ENCODE measurements around the gene IZUMO1.
"Not testable (repeated sequence)": the region's sequence is repeated elsewhere in the genome, so short reads cannot be mapped to it uniquely, and the experiment has no call there.

Gene IZUMO1

DNA sequence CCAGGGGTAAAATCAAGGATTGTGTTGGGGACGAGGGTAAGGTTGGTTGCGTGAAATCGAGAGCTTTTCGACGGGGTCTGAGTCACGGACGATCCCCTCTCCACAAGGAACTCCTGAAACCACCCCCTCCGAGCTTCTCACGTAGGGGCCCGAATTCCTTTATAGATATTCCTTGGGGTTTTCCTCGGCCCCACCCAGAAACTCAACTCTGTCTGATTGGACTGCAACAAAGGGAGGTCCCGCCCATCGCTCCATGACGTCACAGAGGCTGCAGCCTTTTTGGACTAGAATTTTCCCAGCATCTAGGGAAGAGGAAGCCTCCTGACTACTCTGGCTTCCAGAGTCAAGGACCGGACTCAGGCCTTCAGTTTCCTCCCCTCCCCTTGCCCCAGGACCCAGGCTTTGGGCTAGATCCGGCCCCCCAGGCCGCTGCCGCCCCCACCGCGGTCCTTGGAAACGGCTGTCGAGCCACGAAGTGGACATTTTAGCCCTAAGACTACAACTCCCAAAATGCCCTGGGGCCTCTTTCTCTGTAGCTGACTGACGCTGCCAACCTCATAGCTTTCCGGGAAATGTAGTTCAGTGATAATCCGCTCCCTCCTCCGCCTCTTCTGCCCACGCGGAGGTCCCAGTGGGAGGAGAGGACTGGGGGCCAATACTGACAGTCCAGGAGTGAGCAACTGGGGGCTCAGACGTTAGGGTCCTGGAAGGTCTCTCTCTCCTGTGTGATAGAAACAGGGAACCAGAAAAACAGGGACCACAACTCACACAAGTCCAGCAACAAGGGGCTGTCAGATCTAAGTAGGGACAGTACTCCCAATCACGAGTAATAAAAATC lies at the start of gene IZUMO1:
TSS of gene IZUMO1 (minus strand) at position 172 of the 838 bp plus-strand sequence. CDS start 1,050 bp downstream, outside the sequence.
- DNase-seq = peak; percentile 76

DNA sequence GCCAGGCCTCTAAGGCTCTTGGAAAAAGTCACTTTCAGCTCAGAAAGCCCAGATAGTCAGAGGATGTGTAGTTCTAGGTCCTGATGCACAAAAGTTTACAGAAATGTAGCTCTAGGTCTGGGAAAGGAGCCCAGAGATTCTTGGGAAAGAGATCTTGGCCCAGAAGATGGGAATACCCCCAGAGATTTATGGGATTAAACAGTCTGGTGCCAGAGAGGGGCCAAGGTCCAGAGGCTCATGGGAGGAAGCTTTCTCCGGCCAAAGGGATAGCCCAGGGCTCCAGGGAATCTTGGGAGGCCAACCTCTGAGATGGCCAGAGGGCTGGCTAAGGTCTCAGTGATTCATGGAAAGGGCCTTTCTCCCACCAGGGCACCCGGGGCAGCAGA lies 49.0 kb upstream of the IZUMO1 start:
- no peak for DNase-seq

DNA sequence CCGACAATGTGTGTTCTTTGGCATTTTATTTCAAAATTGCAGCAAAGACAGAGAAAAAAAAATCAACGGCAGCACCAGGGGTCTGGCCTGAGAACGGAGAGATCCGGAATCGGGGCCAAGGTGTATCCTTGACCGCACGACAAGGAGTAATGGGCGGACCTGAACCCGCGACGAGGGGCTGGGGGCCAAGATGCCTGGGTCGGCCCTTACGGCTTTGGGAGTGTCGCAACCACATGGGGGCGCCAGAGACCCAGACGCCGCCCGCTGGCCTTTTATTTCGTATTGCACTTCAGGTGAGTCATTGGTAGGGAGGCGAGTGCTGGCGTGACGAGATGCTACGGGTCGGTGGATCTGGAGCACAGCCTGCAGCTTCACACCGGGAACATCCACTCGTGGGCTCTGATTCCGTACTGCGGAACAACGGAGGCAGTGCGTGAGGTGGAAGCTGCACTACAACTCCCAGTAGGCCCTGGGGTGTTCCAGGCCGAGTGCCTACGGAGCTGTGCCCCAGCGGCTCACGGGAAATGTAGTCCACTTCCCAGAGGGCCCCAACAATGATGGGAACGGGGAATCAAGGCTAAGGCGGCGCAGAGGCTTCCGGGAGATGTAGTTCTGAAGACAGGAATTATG lies 48.5 kb upstream of the IZUMO1 start:
- peak; percentile 95 for DNase-seq

DNA sequence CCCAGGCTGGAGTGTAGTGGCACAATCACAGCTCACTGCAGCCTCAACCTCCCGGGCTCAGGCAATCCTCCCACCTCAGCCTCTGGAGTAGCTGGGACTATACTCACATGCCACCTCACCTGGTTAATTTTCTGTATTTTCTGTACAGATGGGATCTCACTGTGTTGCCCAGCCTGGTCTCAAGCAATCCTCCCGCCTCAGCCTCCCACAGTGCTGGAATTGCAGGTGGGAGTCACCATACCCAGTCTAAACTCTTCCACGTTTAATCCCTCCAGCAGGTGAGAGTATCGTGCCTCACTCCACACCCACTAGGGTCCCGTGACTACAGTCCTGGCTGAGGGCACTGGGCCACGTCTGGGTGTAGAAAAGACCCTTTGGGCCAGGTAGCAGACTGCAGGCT lies 47.6 kb upstream of the IZUMO1 start:
- DNase-seq = no peak

DNA sequence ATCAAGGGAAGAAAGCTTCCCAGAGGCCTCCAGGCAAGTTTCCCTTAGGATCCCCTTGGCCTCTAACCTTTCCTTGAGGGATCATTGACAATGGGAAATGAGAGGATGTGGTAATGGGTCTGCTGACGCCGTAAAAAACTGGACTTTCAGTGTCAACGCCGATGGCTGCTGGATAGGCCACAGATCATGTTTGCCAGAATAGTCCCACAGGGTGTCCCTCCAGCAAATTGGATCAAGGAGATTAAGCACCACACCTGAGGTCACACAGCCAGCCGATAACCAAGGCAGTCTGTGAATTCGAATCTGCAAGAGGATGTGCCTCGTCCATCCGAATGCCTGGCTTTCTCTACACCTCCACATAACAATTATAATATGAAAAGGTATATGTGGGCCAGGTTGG lies 46.6 kb upstream of the IZUMO1 start:
- DNase-seq = no peak

DNA sequence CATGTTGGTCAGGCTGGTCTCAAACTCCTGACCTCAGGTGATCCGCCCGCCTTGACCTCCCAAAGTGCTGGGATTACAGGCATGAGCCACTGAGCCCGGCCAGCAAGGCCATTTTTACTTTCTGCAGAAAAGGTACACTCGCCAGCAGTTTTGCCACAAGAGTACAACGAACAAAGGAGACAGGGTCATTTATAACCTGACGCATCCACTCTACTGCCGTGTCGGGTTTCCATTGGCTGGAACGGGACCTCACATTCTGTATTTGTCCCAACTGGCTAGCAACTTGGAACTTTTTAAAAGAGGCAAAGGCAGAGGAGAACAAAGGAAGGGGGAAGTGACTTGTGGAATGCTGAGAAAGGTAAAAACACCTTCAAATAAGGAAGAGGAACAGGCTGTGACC lies 40.6 kb upstream of the IZUMO1 start:
- not testable (repeated sequence) for DNase-seq

DNA sequence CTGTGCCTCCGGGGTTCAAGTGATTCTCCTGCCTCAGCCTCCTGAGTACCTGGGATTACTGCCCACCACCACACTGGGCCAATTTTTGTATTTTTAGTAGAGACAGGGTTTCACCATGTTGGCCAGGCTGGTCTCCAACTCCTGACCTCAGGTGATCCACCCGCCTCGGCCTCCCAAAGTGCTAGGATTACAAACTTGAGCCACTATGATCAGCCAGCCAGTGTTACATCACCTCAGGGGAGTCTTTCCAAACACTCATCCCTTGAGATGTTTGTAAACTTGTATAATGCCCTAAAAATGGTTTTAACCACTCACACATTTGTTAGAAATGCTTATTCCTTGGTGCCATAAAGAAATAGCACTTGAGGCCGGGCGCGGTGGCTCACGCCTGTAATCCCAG lies 39.7 kb upstream of the IZUMO1 start:
- DNase-seq = not testable (repeated sequence)

DNA sequence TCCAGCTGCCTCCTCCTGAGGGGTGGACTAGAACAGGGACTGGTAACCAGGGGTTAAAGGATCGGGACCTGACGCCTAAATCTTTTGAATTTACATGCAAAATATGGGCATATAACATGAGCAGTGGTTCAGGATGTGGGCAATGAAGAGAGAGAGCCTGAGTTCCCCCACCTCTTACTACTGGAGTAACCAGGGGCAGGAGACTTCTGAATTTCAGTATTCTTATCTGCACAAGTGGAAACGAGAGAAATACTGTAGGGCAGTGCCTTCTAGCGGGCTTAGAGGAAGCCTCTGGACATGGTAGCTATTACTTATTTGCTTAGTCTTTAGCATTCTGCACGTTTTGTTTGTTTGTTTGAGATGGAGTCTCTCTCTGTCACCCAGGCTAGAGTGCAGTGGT lies 37.8 kb upstream of the IZUMO1 start:
- DNase-seq = no peak

DNA sequence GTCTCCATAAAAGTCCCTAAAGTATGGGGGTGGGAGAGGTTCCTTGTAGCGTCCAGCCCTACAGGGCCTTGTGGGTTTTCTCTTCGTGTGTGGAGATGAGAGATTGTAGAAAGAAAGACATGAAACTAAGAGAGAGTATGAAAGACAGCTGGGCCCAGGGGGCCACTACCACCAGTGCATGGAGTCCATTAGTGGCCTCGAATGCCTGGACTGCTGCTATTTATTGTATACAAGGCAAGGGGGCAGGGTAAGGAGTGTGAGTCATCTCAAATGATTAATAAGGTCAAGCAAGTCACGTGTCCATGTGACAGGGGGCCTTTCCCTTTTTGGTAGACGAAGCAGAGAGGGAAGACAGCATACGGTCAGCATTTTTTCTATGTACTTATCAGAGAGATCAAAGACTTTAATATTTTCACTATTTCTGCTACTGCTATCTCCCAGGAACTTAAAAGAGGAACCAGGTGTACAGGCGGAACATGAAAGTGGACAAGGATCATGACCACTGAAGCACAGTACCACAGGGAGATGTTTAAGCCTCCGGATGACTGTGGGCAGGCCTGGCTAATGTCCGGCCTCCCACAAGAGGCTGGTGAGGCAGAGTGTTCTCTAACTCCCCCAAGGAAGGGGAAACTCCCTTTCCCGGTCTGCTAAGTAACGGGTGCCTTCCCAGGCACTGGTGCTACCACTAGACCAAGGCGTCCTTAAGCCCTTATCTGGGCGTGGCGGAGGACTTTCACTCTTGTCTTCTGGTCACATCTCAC lies 34.1 kb upstream of the IZUMO1 start:
- DNase-seq = no peak

DNA sequence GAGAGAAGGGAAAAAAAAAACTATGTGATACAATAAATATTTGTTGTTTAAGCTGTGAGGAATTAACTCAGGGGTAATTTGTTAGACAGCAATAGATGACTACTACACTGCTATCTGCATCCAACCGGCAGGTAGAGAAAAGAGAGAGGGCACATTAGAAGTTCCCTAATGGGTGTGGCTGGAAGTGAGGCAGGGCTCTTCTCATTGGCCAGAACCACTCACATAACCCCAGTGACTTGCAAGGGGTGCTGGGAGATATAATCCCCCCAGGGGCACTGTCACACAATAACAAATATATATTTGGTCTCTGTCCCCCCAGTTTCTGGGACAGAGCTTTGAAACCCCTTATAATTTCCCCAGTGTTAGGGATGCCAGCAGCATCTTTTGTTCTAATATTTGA lies 32.9 kb upstream of the IZUMO1 start:
- no peak for DNase-seq

DNA sequence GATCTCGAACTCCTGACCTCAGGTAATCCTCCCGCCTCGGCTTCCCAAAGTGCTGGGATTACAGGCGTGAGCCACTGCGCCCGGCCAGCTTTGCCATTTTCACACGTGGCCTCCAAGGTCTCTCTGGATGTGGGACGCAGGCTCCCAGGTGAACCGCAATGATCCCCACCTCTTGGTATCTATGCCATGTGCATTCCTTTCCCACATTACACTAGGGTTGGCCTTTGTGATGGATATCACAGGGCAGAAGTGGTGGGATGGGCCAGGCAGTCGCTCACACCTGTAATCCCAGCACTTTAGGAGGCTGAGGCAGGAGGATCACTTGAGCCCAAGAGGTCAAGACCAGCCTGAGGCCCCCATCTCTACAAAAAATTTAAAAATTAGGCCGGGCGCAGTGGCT lies 31.0 kb upstream of the IZUMO1 start:
- DNase-seq = no peak

DNA sequence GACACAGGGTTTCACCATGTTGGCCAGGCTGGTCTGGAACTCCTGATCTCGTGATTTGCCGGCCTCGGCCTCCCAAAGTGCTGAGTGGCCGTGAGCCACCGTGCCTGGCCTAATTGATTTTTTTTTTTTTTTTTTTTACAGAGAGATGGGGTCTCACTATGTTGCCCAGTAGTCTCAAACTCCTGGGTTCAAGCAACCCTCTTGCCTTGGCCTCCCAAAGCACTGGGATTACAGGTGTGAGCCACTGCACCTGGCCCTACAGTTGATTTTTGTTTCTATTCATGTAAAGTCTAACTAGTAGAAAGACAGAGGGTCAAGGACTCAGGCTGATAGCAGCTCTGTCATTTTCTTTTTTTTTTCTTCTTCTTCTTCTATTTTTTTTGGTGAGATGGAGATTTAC lies 30.4 kb upstream of the IZUMO1 start:
- no peak for DNase-seq

DNA sequence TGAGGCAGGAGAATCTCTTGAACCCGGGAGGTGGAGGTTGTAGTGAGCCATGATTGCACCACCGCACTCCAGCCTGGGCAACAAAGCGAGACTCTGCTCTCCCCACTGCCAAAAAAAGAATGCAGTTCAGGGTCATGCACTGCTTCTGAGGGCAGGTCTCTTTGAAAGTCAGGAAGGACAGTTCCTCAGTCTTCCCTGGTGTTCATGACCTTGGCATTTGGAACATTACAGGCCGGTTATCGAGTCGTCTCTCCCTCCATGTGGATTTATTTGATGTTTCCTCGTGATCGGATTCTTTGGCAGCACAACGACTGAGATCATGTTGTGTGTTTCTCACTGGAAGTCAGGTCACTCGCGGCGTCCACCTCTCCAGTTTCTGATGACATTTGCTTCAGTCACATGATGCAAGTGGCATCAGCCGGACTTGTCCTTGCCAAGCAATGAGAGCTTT lies 25.8 kb upstream of the IZUMO1 start:
- DNase-seq = no peak

DNA sequence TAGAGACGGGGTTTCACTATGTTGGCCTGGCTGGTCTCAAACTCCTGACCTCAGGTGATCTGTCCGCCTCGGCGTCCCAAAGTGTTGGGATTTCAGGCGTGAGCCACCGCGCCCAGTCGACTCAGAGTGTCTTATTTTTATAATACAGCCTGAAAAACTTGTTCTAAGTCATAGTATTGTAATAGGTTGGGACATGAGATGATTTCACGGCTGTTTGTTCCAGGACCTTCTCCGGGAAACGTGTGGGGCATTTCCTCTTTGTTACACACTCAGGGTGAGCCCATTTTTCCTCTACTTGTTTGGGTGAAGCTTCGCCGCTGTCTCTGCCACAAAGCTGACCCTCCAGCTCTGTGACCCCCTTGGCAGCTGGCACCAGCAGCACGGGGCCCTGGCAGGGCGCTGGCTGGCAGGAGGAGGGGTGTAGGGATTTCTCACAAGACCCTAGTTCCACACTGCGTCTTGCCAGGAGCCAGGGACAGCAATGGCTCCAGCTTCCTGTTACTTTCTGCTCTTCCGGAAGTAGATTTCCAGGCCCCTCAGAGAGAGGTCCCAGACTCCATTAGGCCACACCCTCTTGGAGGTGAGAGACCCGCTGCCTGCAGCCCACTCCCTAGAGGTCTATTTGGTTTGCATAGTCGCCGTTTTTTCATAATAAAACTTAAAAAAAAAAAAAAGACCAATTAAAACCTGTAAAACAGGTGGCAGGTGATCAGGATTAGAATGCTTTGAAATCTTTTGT lies 24.2 kb upstream of the IZUMO1 start:
- no peak for DNase-seq

DNA sequence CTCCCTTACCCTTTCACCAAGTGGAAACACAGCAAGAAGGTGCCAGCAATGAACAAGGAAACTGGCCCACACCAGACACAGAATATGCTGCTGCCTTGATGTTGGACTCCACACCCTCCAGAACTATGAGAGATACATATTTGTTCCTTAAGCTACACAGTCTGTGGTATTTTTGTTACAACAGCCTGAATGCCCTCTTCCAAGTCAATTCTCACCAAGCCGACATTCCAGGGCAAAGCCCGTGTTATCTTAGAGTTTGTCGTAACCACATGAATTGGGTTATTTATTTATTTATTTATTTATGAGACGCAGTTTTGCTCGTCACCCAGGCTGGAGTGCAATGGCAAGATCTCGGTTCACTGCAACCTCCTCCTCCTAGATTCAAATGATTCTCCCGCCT lies 23.6 kb upstream of the IZUMO1 start:
- no peak for DNase-seq

DNA sequence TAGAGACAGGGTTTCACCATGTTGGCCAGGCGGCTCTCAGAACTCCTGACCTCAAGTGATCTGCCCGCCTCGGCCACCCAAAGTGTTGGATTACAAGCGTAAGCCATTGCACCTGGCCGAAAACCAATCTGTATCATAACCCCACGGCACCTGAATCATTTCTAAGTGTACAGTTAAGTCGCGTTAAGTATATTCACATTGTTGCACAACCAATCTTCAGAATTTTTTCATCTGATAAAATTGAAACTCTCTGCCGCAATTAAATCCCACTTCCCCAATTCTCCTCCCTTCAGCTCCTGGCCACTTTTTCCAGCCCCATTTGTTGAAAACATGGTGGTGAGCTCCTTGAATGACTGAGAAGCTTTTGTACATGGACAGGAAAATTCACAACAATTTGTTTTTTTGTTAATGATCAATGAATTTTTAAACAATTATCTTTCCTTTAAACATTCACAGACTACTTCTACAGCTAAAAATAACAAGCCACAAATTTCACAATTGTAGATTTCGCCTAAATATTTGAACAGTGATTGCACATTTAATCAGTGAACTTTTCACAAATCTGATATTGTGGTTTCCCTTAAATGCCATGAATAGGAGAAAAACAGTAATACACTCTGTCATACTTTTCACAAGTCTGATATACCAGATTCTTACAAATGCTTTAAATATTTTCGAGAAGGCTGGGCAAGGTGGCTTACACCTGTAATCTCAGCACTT lies 22.4 kb upstream of the IZUMO1 start:
- DNase-seq = no peak

DNA sequence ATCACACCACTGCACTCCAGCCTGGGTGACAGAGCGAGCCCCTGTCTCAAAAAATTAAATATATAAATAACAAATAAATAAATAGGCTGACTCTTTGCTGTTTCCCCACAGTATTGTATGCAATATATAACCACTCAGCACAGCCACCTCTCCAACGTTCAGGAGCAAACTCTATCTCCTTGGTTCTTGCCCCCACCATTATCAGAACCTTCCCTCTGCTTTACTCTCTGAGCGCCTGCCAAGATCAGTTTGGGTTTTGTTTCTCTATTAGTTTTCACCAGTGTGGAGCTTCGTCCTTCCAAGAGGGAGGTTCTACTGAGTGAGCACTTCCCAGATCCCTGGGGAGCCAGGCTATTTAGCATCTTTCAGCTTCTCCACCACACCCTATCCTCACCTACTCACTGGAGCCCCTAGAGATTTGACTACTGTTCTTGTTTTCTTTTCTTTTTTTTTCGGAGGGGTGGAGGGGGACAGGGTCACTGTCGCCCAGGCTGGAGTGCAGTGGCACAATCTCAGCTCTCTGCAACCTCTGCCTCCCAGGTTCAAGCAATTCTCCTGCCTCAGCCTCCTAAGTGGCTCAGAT lies 21.6 kb upstream of the IZUMO1 start:
- DNase-seq = not testable (repeated sequence)

DNA sequence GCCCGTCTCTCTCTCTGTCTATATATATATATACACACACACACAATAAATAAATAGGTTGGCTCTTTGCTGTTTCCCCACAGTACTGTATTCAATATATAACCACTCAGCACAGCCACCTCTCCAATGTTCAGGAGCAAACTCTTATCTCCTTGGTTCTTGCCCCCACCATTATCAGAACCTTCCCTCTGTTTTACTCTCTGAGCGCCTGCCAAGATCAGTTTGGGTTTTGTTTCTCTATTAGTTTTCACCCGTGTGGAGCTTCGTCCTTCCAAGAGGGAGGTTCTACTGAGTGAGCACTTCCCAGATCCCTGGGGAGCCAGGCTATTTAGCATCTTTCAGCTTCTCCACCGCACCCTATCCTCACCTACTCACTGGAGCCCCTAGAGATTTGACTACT lies 19.1 kb upstream of the IZUMO1 start:
- not testable (repeated sequence) for DNase-seq

DNA sequence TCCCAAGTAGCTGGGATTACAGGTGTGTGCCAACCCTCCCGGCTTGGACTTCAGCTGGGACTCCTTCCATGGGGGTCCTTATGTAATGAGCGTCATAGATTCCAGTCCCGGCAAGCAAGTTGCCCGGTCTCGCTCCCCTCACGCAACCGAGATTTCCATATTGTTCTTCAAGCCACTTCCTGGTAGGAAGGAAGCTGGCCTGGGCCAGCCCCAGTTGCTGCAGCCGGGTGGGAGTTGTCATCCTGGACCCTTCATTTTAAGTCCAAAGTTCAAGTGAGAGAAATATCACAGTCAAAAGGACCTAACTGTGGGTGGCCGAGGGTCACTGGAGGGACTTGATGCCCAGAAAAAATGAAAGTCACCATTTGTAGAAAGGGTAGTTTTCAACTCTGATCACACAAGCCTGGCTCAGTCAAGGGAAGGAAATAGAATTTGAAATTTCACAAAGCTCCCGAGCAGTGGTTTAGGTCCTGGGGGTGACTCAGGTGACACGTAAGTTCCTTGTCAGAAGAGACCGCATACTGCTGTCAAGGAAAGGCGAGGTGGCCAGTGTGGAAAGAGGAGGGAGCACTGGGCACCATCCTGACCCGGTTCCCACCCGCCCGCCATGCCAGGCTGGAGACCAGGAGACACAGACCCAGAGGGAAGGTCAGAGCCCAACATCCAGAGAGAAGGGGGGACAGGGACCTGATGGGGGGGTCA lies 13.9 kb upstream of the IZUMO1 start:
- DNase-seq = no peak

DNA sequence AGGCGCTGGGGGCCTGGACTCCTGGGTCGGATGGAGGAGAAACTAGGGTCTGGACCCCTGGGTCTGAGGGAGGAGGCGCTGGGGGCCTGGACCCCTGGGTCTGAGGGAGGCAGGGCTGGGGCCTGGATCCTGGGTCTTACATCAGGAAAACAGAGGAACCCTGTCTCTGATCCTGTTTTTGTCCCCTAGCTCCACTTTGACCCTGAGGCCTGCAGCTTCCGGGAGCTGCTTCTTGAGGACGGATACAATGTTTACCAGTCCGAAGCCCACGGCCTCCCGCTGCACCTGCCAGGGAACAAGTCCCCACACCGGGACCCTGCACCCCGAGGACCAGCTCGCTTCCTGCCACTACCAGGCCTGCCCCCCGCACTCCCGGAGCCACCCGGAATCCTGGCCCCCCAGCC lies 11.0 kb upstream of the IZUMO1 start:
- no peak for DNase-seq

DNA sequence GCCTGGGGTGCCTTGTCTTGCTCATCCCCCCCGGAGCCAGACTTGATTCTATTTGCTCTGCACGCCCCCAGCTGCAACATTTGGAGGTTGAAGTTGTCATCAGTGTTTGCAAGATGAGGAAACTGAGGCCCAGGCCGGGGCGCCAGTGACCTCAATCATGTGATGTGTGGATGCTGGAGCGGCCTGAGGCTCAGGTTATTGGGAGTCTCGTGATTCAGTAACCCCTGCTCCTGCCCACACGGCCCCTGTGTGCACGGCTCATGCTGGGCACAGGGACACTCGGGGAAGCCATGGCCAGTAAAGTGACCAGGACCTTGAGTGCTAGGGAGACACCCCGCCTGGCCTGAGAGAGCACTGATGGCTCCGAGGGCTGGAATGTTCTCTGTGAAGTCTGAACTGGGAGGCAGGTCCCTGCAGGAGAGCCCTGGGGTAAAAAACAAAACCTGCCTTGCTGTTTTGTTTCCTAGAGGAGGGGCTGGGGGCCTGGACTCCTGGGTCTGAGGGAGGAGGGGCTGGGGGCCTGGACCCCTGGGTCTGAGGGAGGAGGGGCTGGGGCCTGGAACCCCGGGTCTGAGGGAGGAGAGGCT lies 10.5 kb upstream of the IZUMO1 start:
- no peak for DNase-seq

Data from NCI-H1694 treated with DMSO at 0.1 percent for 48 hours (cell line).